Uterus (tissue), 2 donors: ENCODE measurements around the gene SUCLG2.

Experiments used
- CTCF ChIP-seq, 4 experiments: fragments of 200-600 bp in 2 of 4; fragments of 450-650 bp in 2 of 4; sonication (generic) in 2 of 4; IDR thresholded peaks; one replicate each; pipeline ENCODE4 v1.5.1; 2016 to 2019; ENCODE audit warnings: antibody characterized with exemption in 4 of 4, mild to moderate bottlenecking in 2 of 4, moderate library complexity in 1 of 4
- POLR2A ChIP-seq, 2 donors: fragments of 450-650 bp; IDR thresholded peaks; one replicate each; pipeline ENCODE4 v1.6.1; 2016; ENCODE audit warnings: antibody characterized with exemption in 2 of 2, mild to moderate bottlenecking in 1 of 2, moderate library complexity in 1 of 2

- TF ChIP-seq CTCF (IDR thresholded peaks at IDR 0.05), result no peak
- TF ChIP-seq POLR2A (IDR thresholded peaks at IDR 0.05), result no peak
Observed at GRCh38 chr3:67569324-67569723, 85.1 kb downstream of the SUCLG2 start.
